ENCODE results near the gene ARAP2. TPM values are rescaled to one million over a fixed set of nuclear protein-coding genes. Genes with fewer than 3 reads are reported as not detected.

Gene ARAP2
- total RNA-seq, 1 donor from 2014 or later = 52.8 TPM

DNA sequence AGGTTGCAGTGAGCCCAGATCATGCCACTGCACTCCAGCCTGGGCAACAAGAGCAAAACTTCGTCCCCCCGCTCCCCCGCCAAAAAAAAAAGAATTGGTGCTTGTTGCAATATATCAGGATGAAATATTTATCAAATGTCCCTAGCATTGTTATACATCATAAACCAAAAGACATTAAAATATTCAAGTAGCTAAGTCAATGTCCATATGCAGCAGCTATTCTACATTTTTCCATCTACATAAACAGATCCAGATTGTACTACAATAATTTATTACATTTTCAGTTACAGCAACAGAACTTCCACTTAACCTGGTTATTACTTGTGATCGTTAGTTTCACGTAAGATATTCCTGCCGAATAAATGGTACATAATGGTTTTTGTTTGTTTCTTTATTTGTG lies 64.1 kb downstream of the ARAP2 start:
- H3K27ac ChIP-seq = no peak overlapping the region
- intact Hi-C loops (cut with DNase I) = no loop called here
- no peaks in the 10 kb centered on the region for H3K27me3 ChIP-seq
- no peak for DNase-seq (ENCODE audit: extremely low spot score in 2 of 2)
- no peaks in the 10 kb centered on the region for H3K9me3 ChIP-seq
- no peak overlapping the region for H3K4me3 ChIP-seq
- TF ChIP-seq, protein P1, sequence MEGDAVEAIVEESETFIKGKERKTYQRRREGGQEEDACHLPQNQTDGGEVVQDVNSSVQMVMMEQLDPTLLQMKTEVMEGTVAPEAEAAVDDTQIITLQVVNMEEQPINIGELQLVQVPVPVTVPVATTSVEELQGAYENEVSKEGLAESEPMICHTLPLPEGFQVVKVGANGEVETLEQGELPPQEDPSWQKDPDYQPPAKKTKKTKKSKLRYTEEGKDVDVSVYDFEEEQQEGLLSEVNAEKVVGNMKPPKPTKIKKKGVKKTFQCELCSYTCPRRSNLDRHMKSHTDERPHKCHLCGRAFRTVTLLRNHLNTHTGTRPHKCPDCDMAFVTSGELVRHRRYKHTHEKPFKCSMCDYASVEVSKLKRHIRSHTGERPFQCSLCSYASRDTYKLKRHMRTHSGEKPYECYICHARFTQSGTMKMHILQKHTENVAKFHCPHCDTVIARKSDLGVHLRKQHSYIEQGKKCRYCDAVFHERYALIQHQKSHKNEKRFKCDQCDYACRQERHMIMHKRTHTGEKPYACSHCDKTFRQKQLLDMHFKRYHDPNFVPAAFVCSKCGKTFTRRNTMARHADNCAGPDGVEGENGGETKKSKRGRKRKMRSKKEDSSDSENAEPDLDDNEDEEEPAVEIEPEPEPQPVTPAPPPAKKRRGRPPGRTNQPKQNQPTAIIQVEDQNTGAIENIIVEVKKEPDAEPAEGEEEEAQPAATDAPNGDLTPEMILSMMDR (IDR thresholded peaks at IDR 0.05) = no peak
- TF ChIP-seq POLR2A (IDR thresholded peaks at IDR 0.05) (no peak), POLR2AphosphoS5 (IDR thresholded peaks at IDR 0.05; ENCODE audit: insufficient read depth in 1 of 2, low read depth in 1 of 2) (no peak)
- no peaks in the 10 kb centered on the region for H3K36me3 ChIP-seq
- no peaks in the 10 kb centered on the region for H3K4me1 ChIP-seq

GRCh38 chr4:36178484-36178883 lies 65.8 kb downstream of the ARAP2 start:
- Histone ChIP-seq H3K27me3 (no peaks in the 10 kb centered on the region), H3K4me3 (no peak overlapping the region), H3K9me3 (no peaks in the 10 kb centered on the region), H3K4me1 (no peaks in the 10 kb centered on the region), H3K36me3 (no peaks in the 10 kb centered on the region), H3K27ac (no peak overlapping the region)
- intact Hi-C loops (cut with DNase I) = no loop called here
- TF ChIP-seq, protein P1 (IDR thresholded peaks at IDR 0.05) = no peak
- TF ChIP-seq POLR2AphosphoS5 (IDR thresholded peaks at IDR 0.05; ENCODE audit: insufficient read depth in 1 of 2, low read depth in 1 of 2) = no peak
- TF ChIP-seq POLR2A (IDR thresholded peaks at IDR 0.05) = no peak
- no peak for DNase-seq (ENCODE audit: extremely low spot score in 2 of 2)

DNA sequence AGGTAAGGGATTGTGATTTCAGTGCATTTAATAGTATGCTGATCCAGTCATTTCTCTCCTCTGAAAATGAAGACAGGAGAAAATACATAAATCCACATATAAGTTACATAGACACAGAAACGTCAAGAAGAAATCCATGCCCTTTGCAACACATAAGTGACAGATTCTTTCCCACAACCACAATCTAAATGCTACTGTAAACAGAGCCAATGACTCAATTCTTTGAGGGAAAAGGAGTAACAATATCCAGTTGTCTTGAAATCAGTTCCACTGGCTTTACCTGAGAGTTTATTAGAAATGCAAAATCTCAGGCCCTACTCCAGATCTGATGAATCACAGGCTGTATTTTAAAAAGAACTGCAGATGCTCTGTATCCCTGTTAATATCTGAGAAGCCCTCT lies 66.4 kb downstream of the ARAP2 start:
- Histone ChIP-seq H3K4me3 (no peak overlapping the region), H3K4me1 (no peaks in the 10 kb centered on the region)

DNA sequence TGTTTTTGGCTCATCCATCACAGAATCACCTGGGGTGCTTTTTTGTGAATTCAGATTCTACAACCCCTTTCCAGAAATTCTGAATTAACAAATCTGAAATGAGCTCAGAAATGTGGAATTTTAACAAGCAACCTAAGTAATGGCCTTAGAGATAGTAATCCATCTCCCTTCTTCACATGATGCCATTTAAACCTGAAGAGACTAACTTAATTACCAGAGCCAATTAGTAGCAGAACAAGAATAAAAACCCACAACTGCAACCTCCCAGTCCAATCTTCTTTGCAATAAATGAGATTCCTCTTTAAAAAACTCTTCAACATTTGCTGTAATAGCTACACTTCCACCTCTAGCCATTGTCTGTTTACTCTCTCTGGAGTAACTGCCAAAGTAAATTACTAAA lies 69.7 kb downstream of the ARAP2 start:
- H3K9me3 ChIP-seq = no peaks in the 10 kb centered on the region
- no peaks in the 10 kb centered on the region for H3K4me1 ChIP-seq
- H3K4me3 ChIP-seq = no peak overlapping the region
- no peaks in the 10 kb centered on the region for H3K27me3 ChIP-seq
- no peaks in the 10 kb centered on the region for H3K36me3 ChIP-seq
- intact Hi-C loops (cut with DNase I) = no loop called here
- DNase-seq (ENCODE audit: extremely low spot score in 2 of 2) = no peak
- TF ChIP-seq, protein P1 (IDR thresholded peaks at IDR 0.05) = no peak
- TF ChIP-seq POLR2A (IDR thresholded peaks at IDR 0.05) = no peak
- TF ChIP-seq POLR2AphosphoS5 (IDR thresholded peaks at IDR 0.05; ENCODE audit: insufficient read depth in 1 of 2, low read depth in 1 of 2) = no peak
- H3K27ac ChIP-seq = no peak overlapping the region

More for the DNA sequence above, 66.4 kb downstream of the ARAP2 start:
- no peak overlapping the region for H3K27ac ChIP-seq
- no peak for TF ChIP-seq POLR2AphosphoS5 (IDR thresholded peaks at IDR 0.05; ENCODE audit: insufficient read depth in 1 of 2, low read depth in 1 of 2)
- TF ChIP-seq, protein P1 (IDR thresholded peaks at IDR 0.05) = no peak
- no peak for TF ChIP-seq POLR2A (IDR thresholded peaks at IDR 0.05)
- no peaks in the 10 kb centered on the region for H3K9me3 ChIP-seq
- no peaks in the 10 kb centered on the region for H3K27me3 ChIP-seq
- intact Hi-C loops (cut with DNase I) = no loop called here
- DNase-seq (ENCODE audit: extremely low spot score in 2 of 2) = no peak
- H3K36me3 ChIP-seq = no peaks in the 10 kb centered on the region

- no peaks in the 10 kb centered on the region for H3K36me3 ChIP-seq
- H3K4me1 ChIP-seq = no peaks in the 10 kb centered on the region
- intact Hi-C loops (cut with DNase I) = no loop called here
- DNase-seq (ENCODE audit: extremely low spot score in 2 of 2) = no peak
- TF ChIP-seq, protein P1 (IDR thresholded peaks at IDR 0.05) = no peak
- TF ChIP-seq POLR2A (IDR thresholded peaks at IDR 0.05) (no peak), POLR2AphosphoS5 (IDR thresholded peaks at IDR 0.05; ENCODE audit: insufficient read depth in 1 of 2, low read depth in 1 of 2) (no peak)
- H3K9me3 ChIP-seq = no peaks in the 10 kb centered on the region
- no peak overlapping the region for H3K27ac ChIP-seq
- H3K4me3 ChIP-seq = no peak overlapping the region
- no peaks in the 10 kb centered on the region for H3K27me3 ChIP-seq
Measured at GRCh38 chr4:36173905-36174304, 70.4 kb downstream of the ARAP2 start.
